WTC11 (cell line): ENCODE measurements around the gene DNAAF1. TPM values are rescaled to one million over a fixed set of nuclear protein-coding genes. Genes with fewer than 3 reads are reported as not detected.

Experiments
- ATAC-seq: fragments of 200-7000 bp; cut with Tn5 transposase; 2 replicates; pipeline ENCODE4 v1.10.0; 2021; ENCODE audit warnings: mild to moderate bottlenecking, moderate library complexity
- CTCF ChIA-PET: fragments of 300-600 bp; sonication (Branson Sonifier 250); formaldehyde crosslinking; loops from one replicate; lab custom pipeline; 2021; ENCODE audit warnings: antibody characterized with exemption; lab: Charles Lee
- POLR2A ChIA-PET: fragments of 350-600 bp; sonication (Branson Sonifier 250); formaldehyde crosslinking; loops from one replicate; lab custom pipeline; 2021; ENCODE audit warnings: antibody characterized with exemption; lab: Charles Lee
- DNase-seq: peaks from one replicate; pipeline ENCODE4 v3.0.0; 2021; ENCODE audit warnings: low spot score
- H3K27ac Mint-ChIP-seq: 2 replicates; pipeline ENCODE4 v1.8.0; 2021; ENCODE audit warnings: mixed read lengths
- H3K27me3 Mint-ChIP-seq: 2 replicates; pipeline ENCODE4 v1.8.0; 2021; ENCODE audit warnings: low read depth, mild to moderate bottlenecking, moderate library complexity, mixed read lengths
- H3K36me3 Mint-ChIP-seq: 2 replicates; pipeline ENCODE4 v1.8.0; 2021; ENCODE audit warnings: mixed read lengths
- H3K4me1 Mint-ChIP-seq: 2 replicates; pipeline ENCODE4 v1.8.0; 2022; ENCODE audit warnings: mixed read lengths
- H3K4me3 Mint-ChIP-seq: 2 replicates; pipeline ENCODE4 v1.8.0; 2021; ENCODE audit warnings: mild to moderate bottlenecking, moderate library complexity, mixed read lengths
- H3K9me3 Mint-ChIP-seq: 2 replicates; pipeline ENCODE4 v1.8.0; 2021; ENCODE audit warnings: mixed read lengths
- CDX4 ChIP-seq: fragments of 250-450 bp; sonication (Bioruptor Pico); IDR thresholded peaks from 2 replicates; pipeline ENCODE4 v1.9.0; 2021; ENCODE audit warnings: moderate library complexity, mild to moderate bottlenecking, inconsistent platforms, borderline replicate concordance
- GRHL2 ChIP-seq: fragments of 250-450 bp; sonication (Bioruptor Pico); IDR thresholded peaks from 2 replicates; pipeline ENCODE4 v1.8.0; 2022; ENCODE audit warnings: mild to moderate bottlenecking, moderate library complexity; ENCODE audit not compliant: insufficient replicate concordance, severe bottlenecking
- JUN ChIP-seq: sonication (generic); formaldehyde crosslinking; IDR thresholded peaks from 2 replicates; pipeline ENCODE4 v1.8.0; 2023; ENCODE audit warnings: mild to moderate bottlenecking, missing genetic modification reagents
- MLX ChIP-seq: sonication (generic); formaldehyde crosslinking; IDR thresholded peaks from 2 replicates; pipeline ENCODE4 v1.8.1; 2023; ENCODE audit warnings: mild to moderate bottlenecking, missing genetic modification reagents, moderate library complexity
- TCF7 ChIP-seq: sonication (generic); formaldehyde crosslinking; IDR thresholded peaks from 2 replicates; pipeline ENCODE4 v1.8.0; 2022; ENCODE audit warnings: mild to moderate bottlenecking, low read depth, missing genetic modification reagents, moderate library complexity
- ZNF219 ChIP-seq: sonication (generic); formaldehyde crosslinking; IDR thresholded peaks from 2 replicates; pipeline ENCODE4 v1.8.0; 2023; ENCODE audit warnings: missing genetic modification reagents, mild to moderate bottlenecking, borderline replicate concordance
- ZNF532 ChIP-seq: fragments of 250-450 bp; sonication (Bioruptor Pico); IDR thresholded peaks from 2 replicates; pipeline ENCODE4 v1.9.0; 2021; ENCODE audit warnings: mild to moderate bottlenecking, borderline replicate concordance
- ZSCAN18 ChIP-seq: fragments of 250-450 bp; sonication (Bioruptor Pico); IDR thresholded peaks from 2 replicates; pipeline ENCODE4 v2.1.2; 2022; ENCODE audit warnings: mild to moderate bottlenecking, moderate library complexity
- total RNA-seq: library from RNA; stranded (reverse); gene quantifications from 3 replicates; pipeline ENCODE4 v1.2.3, GENCODE V29; 2021

DNAAF1 gene
- total RNA-seq, 1 experiment from 2014 or later = 0.20 TPM

GRCh38 chr16:84143784-84144199, 1.3 kb upstream of the DNAAF1 start (continued):
- no peak for TF ChIP-seq ZNF532 (CRISPR knock-in tag)

- H3K9me3 Mint-ChIP-seq = 0 out of 2 replicates have a peak, but pooled peaks cover 6% of the 10 kb centered on the region
- peaks cover 19% of the 10 kb centered on the region for H3K4me1 Mint-ChIP-seq
- H3K36me3 Mint-ChIP-seq = 0 out of 2 replicates have a peak, but pooled peaks cover 6% of the 10 kb centered on the region
- peak; percentile 41 for DNase-seq
- no peak for TF ChIP-seq ZNF219 (CRISPR knock-in tag)
- TF ChIP-seq ZSCAN18 = no peak
- no peak for TF ChIP-seq CDX4 (CRISPR knock-in tag)
- no peak for TF ChIP-seq ZNF532 (CRISPR knock-in tag)
- TF ChIP-seq MLX (CRISPR knock-in tag) = no peak
- no peak for TF ChIP-seq JUN (CRISPR knock-in tag)
- ChIA-PET POLR2A (interaction anchor here (1.0 to 1.8 kb wide), 2 partner anchors 28 kb away, joined by 3 to 7 read pairs; partner anchors contain the start of gene MBTPS1), CTCF (interaction anchor here (0.6 to 3.0 kb wide), 11 partner anchors 17 to 163 kb away, joined by 3 to 19 read pairs (median 4); partner anchors contain the start of genes MBTPS1 and TAF1C)
- peak; percentile 6 for ATAC-seq
- H3K27ac Mint-ChIP-seq = peak overlapping the region; percentile 92
- H3K27me3 Mint-ChIP-seq = peaks cover 13% of the 10 kb centered on the region
- peak overlapping the region; percentile 98 for H3K4me3 Mint-ChIP-seq
Measured at GRCh38 chr16:84144209-84144858, 774 bp upstream of the DNAAF1 start.

- TF ChIP-seq TCF7 (CRISPR knock-in tag) (no peak), GRHL2 (CRISPR knock-in tag) (no peak)
- DNase-seq (no peak), ATAC-seq (no peak)
- peaks cover 11% of the 10 kb centered on the region for H3K27me3 Mint-ChIP-seq
- ChIA-PET POLR2A (no interaction called here), CTCF (interaction anchor here (1.0 to 2.1 kb wide), 2 partner anchors 9 to 36 kb away, joined by 3 to 7 read pairs; partner anchors contain the start of gene TAF1C)
- H3K9me3 Mint-ChIP-seq = no peaks in the 10 kb centered on the region
- no peak overlapping the region for H3K27ac Mint-ChIP-seq
- no peaks in the 10 kb centered on the region for H3K4me1 Mint-ChIP-seq
- H3K4me3 Mint-ChIP-seq = no peak overlapping the region
- H3K36me3 Mint-ChIP-seq = no peaks in the 10 kb centered on the region
Measured at GRCh38 chr16:84150926-84151325, 5.8 kb downstream of the DNAAF1 start.
